H1 (cell line): ENCODE data around the gene ELOVL2. TPM values are rescaled to one million over a fixed set of nuclear protein-coding genes. Genes with fewer than 3 reads are reported as not detected.

ENCODE experiments used
- CTCF ChIA-PET: fragments of 300-600 bp; sonication (Branson Sonifier 250); formaldehyde crosslinking; loops from one replicate; lab custom pipeline; 2021; ENCODE audit not compliant: partially characterized antibody; lab: Charles Lee
- POLR2A ChIA-PET: fragments of 300-600 bp; sonication (Branson Sonifier 250); formaldehyde crosslinking; loops from one replicate; lab custom pipeline; 2021; ENCODE audit warnings: inconsistent platforms; ENCODE audit not compliant: partially characterized antibody; lab: Charles Lee
- DNase-seq, 2 experiments: peaks; one replicate each; pipeline versions ENCODE4 v3.0.0 to v3.0.0-alpha.2; 2010 to 2022; ENCODE audit warnings: low spot score in 2 of 2, low read depth in 1 of 2, mixed read lengths in 1 of 2
- FAIRE-seq: peaks from 2 replicates; lab custom pipeline; 2011; peaks lifted over from hg19 to GRCh38; lab: Jason Lieb, UNC
- H2AFZ ChIP-seq: 2 replicates; pipeline ENCODE4 v1.8.1; 2012; ENCODE audit warnings: low read length, inconsistent platforms
- H2AK5ac ChIP-seq: 2 replicates; pipeline ENCODE4 v1.6.1; 2013; ENCODE audit warnings: low read depth, low read length
- H2BK120ac ChIP-seq: replicated peaks from 2 replicates; pipeline ENCODE3; 2013; ENCODE audit warnings: low read depth, low read length, inconsistent platforms
- H2BK12ac ChIP-seq: 2 replicates; pipeline ENCODE4 v1.6.1; 2013; ENCODE audit warnings: low read depth, low read length
- H2BK15ac ChIP-seq: 2 replicates; pipeline ENCODE4 v1.6.1; 2013; ENCODE audit warnings: low read length
- H2BK20ac ChIP-seq: 2 replicates; pipeline ENCODE4 v1.6.1; 2013; ENCODE audit warnings: low read length
- H2BK5ac ChIP-seq: 2 replicates; pipeline ENCODE4 v1.6.1; 2013; ENCODE audit warnings: low read depth, low read length
- H3K14ac ChIP-seq: 2 replicates; pipeline ENCODE4 v1.6.1; 2013; ENCODE audit warnings: inconsistent platforms; ENCODE audit not compliant: insufficient read length
- H3K18ac ChIP-seq: 2 replicates; pipeline ENCODE4 v1.6.1; 2013; ENCODE audit warnings: low read length; ENCODE audit errors: extremely low read depth
- H3K23ac ChIP-seq: 2 replicates; pipeline ENCODE4 v1.6.1; 2013; ENCODE audit warnings: inconsistent platforms; ENCODE audit not compliant: insufficient read length
- H3K23me2 ChIP-seq: 2 replicates; pipeline ENCODE4 v1.6.1; 2013; ENCODE audit warnings: low read depth, low read length
- H3K27ac ChIP-seq: 2 replicates; pipeline ENCODE4 v1.6.1; 2011; ENCODE audit warnings: low read depth, low read length, inconsistent platforms
- H3K27me3 ChIP-seq, 4 experiments: replicated peaks in 1 of 4; 1 replicate in 1 of 4; 2 replicates in 3 of 4; pipeline versions ENCODE4 v1.6.1 to v1.8.1; 2011 to 2013; ENCODE audit warnings: low read length in 3 of 4, mild to moderate bottlenecking in 3 of 4, inconsistent platforms in 2 of 4, mixed read lengths in 2 of 4, moderate library complexity in 1 of 4; ENCODE audit not compliant: control insufficient read depth in 3 of 4, insufficient read depth in 3 of 4; ENCODE audit errors: extremely low read depth in 1 of 4
- H3K36me3 ChIP-seq, 4 experiments: 2 replicates each; pipeline versions ENCODE4 v1.6.1 to v1.8.1; 2011 to 2013; ENCODE audit warnings: mild to moderate bottlenecking in 4 of 4, low read length in 3 of 4, moderate library complexity in 2 of 4, control low read depth in 1 of 4, inconsistent platforms in 1 of 4; ENCODE audit not compliant: insufficient read depth in 4 of 4, control insufficient read depth in 2 of 4
- H3K4ac ChIP-seq: replicated peaks from 2 replicates; pipeline ENCODE3; 2013; ENCODE audit warnings: low read length, low read depth, mixed read lengths, inconsistent platforms; ENCODE audit not compliant: insufficient read length
- H3K4me1 ChIP-seq, 4 experiments: replicated peaks in 1 of 4; 1 replicate in 1 of 4; 2 replicates in 3 of 4; pipeline versions ENCODE4 v1.6.1 to v1.8.1; 2011 to 2013; ENCODE audit warnings: low read length in 3 of 4, inconsistent platforms in 2 of 4, mixed read lengths in 1 of 4; ENCODE audit not compliant: insufficient read depth in 4 of 4, control insufficient read depth in 3 of 4
- H3K4me2 ChIP-seq, 2 experiments: 2 replicates each; pipeline versions ENCODE4 v1.6.1 to v1.8.1; 2011 to 2013; ENCODE audit warnings: low read depth in 2 of 2, low read length in 2 of 2, control low read depth in 1 of 2, inconsistent platforms in 1 of 2, mild to moderate bottlenecking in 1 of 2; ENCODE audit not compliant: insufficient read depth in 1 of 2
- H3K4me3 ChIP-seq, 4 experiments: fragments of 200-600, 300-600 bp in 1 of 4; sonication (generic), shearing (Covaris generic), sonication (Bioruptor Twin) in 1 of 4; 2 replicates each; pipeline versions ENCODE4 v1.5.1 to v1.8.1; 2011 to 2016; ENCODE audit warnings: low read length in 4 of 4, low read depth in 3 of 4, control low read depth in 2 of 4, inconsistent platforms in 2 of 4, mild to moderate bottlenecking in 2 of 4, mixed read lengths in 1 of 4, moderate library complexity in 1 of 4; ENCODE audit not compliant: insufficient read depth in 2 of 4; ENCODE audit errors: extremely low read depth in 1 of 4
- H3K56ac ChIP-seq: replicated peaks from 2 replicates; pipeline ENCODE3; 2013; ENCODE audit warnings: low read depth, mild to moderate bottlenecking, mixed read lengths, low read length, inconsistent platforms; ENCODE audit not compliant: insufficient read length
- H3K79me1 ChIP-seq: 2 replicates; pipeline ENCODE4 v1.6.1; 2013; ENCODE audit warnings: low read depth, low read length, control low read depth
- H3K79me2 ChIP-seq, 2 experiments: 2 replicates each; pipeline versions ENCODE4 v1.6.1 to v1.8.1; 2012 to 2013; ENCODE audit warnings: low read length in 2 of 2, mild to moderate bottlenecking in 2 of 2, inconsistent platforms in 1 of 2; ENCODE audit not compliant: insufficient read depth in 2 of 2, control insufficient read depth in 1 of 2
- H3K9ac ChIP-seq, 4 experiments: replicated peaks in 1 of 4; 1 replicate in 1 of 4; 2 replicates in 3 of 4; pipeline versions ENCODE4 v1.6.1 to v1.8.1; 2011 to 2013; ENCODE audit warnings: low read depth in 3 of 4, low read length in 3 of 4, control low read depth in 2 of 4, mild to moderate bottlenecking in 2 of 4, moderate library complexity in 2 of 4, inconsistent platforms in 1 of 4; ENCODE audit errors: extremely low read depth in 1 of 4
- H3K9me3 ChIP-seq, 2 experiments: 2 replicates each; pipeline versions ENCODE4 v1.6.1 to v1.8.1; 2012 to 2013; ENCODE audit warnings: mild to moderate bottlenecking in 2 of 2, moderate library complexity in 2 of 2, control low read depth in 1 of 2, inconsistent platforms in 1 of 2, low read depth in 1 of 2, low read length in 1 of 2, mixed read lengths in 1 of 2; ENCODE audit not compliant: insufficient read depth in 2 of 2
- H4K20me1 ChIP-seq, 2 experiments: replicated peaks in 1 of 2; 2 replicates each; pipeline versions ENCODE3 to v1.8.1; 2011 to 2013; ENCODE audit warnings: inconsistent platforms in 2 of 2, low read length in 2 of 2, mild to moderate bottlenecking in 1 of 2; ENCODE audit not compliant: insufficient read depth in 2 of 2, control insufficient read depth in 1 of 2
- H4K5ac ChIP-seq: 2 replicates; pipeline ENCODE4 v1.6.1; 2013; ENCODE audit warnings: low read length, low read depth, mixed read lengths, inconsistent platforms; ENCODE audit not compliant: insufficient read length
- H4K8ac ChIP-seq: 2 replicates; pipeline ENCODE4 v1.8.0; 2013; ENCODE audit warnings: mild to moderate bottlenecking, moderate library complexity, low read length, inconsistent platforms; ENCODE audit not compliant: insufficient read depth; ENCODE audit errors: extremely low read depth
- H4K91ac ChIP-seq: replicated peaks from 2 replicates; pipeline ENCODE3; 2013; ENCODE audit warnings: low read length, mixed read lengths, inconsistent platforms; ENCODE audit not compliant: insufficient read length
- ASH2L ChIP-seq: fragments of 200-600, 300-600 bp; sonication (generic); IDR thresholded peaks from one replicate; pipeline ENCODE4 v1.7.1; 2017; ENCODE audit warnings: low read length
- BRCA1 ChIP-seq: IDR thresholded peaks from 2 replicates; pipeline ENCODE4 v1.6.1; 2012; ENCODE audit warnings: low read depth, low read length, improper control_type of control experiment
- CHD1 ChIP-seq: IDR thresholded peaks from 2 replicates; pipeline ENCODE4 v1.6.1; 2012; ENCODE audit warnings: low read depth, low read length, improper control_type of control experiment
- CREB1 ChIP-seq: IDR thresholded peaks from 2 replicates; pipeline ENCODE4 v1.6.1; 2012; ENCODE audit warnings: inconsistent platforms
- RAD21 ChIP-seq, 2 experiments: IDR thresholded peaks in 1 of 2; conservative IDR thresholded peaks in 1 of 2; 2 replicates each; pipeline ENCODE4 v1.6.1; 2011; ENCODE audit warnings: low read depth in 2 of 2, low read length in 2 of 2, improper control_type of control experiment in 1 of 2, inconsistent platforms in 1 of 2, mild to moderate bottlenecking in 1 of 2, moderate library complexity in 1 of 2
- SP4 ChIP-seq: IDR thresholded peaks from 2 replicates; pipeline ENCODE4 v1.6.1; 2012; ENCODE audit warnings: low read length, inconsistent platforms
- SRF ChIP-seq: IDR thresholded peaks from 2 replicates; pipeline ENCODE4 v1.6.1; 2011; ENCODE audit warnings: mild to moderate bottlenecking, low read depth, low read length, moderate library complexity
- TAF7 ChIP-seq: optimal IDR thresholded peaks from 2 replicates; pipeline ENCODE3; 2011; ENCODE audit warnings: low read depth, mild to moderate bottlenecking, inconsistent platforms, low read length, moderate library complexity, borderline replicate concordance
- WGBS, 2 experiments: shearing (Covaris generic) in 1 of 2; methylation state at CpG; one replicate each; pipeline versions ENCODE4 v1.1.6 to v1.1.7; 2013 to 2015; ENCODE audit warnings: low lambda C conversion rate in 2 of 2, mixed read lengths in 2 of 2, inconsistent platforms in 1 of 2, low coverage in 1 of 2, missing lambda C conversion rate in 1 of 2; ENCODE audit not compliant: insufficient replicate concordance in 2 of 2, insufficient coverage in 1 of 2, insufficient read length in 1 of 2; ENCODE audit errors: extremely low coverage in 1 of 2, missing lambda C conversion rate in 1 of 2; 5-methylcytosine and 5-hydroxymethylcytosine counted together
- polyA plus RNA-seq, 7 experiments: library from polyadenylated mRNA; depleted of rRNA in 3 of 7; stranded (reverse) in 5 of 7; unstranded in 2 of 7; fragments of >200 nt in 5 of 7; fragments of 200-250 nt in 2 of 7; gene quantifications; 1 replicate in 5 of 7; 2 replicates in 1 of 7; 4 replicates in 1 of 7; pipeline versions ENCODE4 v1.2.1 to v1.2.3, GENCODE V29; 2011 to 2013; ENCODE audit warnings: missing spikeins in 2 of 7, mixed read lengths in 2 of 7
- total RNA-seq: library from RNA; stranded (reverse); fragmentation: NEBNext Ultra II Directional; extraction: Animal tissue kit (Norgen Biotek cat#: 25700); gene quantifications from 2 replicates; pipeline ENCODE4 v1.2.1, GENCODE V29; 2021
- TF ChIP-seq, protein P1 (sequence below): IDR thresholded peaks from 2 replicates; pipeline ENCODE4 v1.6.1; 2011; ENCODE audit warnings: low read length, improper control_type of control experiment

Gene ELOVL2
- total and polyA plus RNA-seq, 2 of the 8 experiments (the other 6 are each of a cell fraction or from before 2014, with no cell fraction given) = 0.42 to 0.89 TPM

- Histone ChIP-seq H3K9me3 (no peaks in the 10 kb centered on the region), H4K20me1 (no peaks in the 10 kb centered on the region), H4K8ac (no peak overlapping the region), H3K27ac (no peak overlapping the region), H2BK20ac (no peak overlapping the region), H3K79me2 (no peaks in the 10 kb centered on the region), H3K56ac (no peak overlapping the region), H2BK5ac (no peak overlapping the region), H3K4ac (no peak overlapping the region), H3K36me3 (no peaks in the 10 kb centered on the region), H3K23me2 (no peaks in the 10 kb centered on the region), H3K4me2 (no peak overlapping the region), H2BK120ac (no peak overlapping the region), H3K4me3 (no peak overlapping the region), H2BK12ac (no peak overlapping the region), H4K5ac (no peak overlapping the region), H3K27me3 (no peaks in the 10 kb centered on the region; a peak in 1 of 7 replicates), H3K9ac (no peak overlapping the region), H3K4me1 (peaks cover 0 to 3% (median 1%) of the 10 kb centered on the region in 4 experiments; a peak in 4 of 7 replicates), H2AFZ (no peak overlapping the region), H4K91ac (no peak overlapping the region), H2BK15ac (no peak overlapping the region), H2AK5ac (no peak overlapping the region), H3K14ac (no peak overlapping the region), H3K18ac (no peak overlapping the region), H3K23ac (no peak overlapping the region), H3K79me1 (no peaks in the 10 kb centered on the region)
- ChIA-PET POLR2A (no interaction called here), CTCF (interaction anchor here (0.7 to 4.2 kb wide), 11 partner anchors 9 to 555 kb away, joined by 3 to 25 read pairs (median 4); no protein-coding TSS in a partner anchor)
- FAIRE-seq (no peak), DNase-seq (no peak)
- TF ChIP-seq BRCA1 (no peak), SRF (no peak), ASH2L (no peak), TAF7 (no peak), CREB1 (no peak), RAD21 (IDR thresholded peaks at IDR 0.05 in 1 of 2, conservative IDR thresholded peaks at IDR 0.05 in 1 of 2; ENCODE audit: low read depth in 2 of 2, low read length in 2 of 2) (no peak), SP4 (no peak), CHD1 (no peak)
- TF ChIP-seq, protein P1, sequence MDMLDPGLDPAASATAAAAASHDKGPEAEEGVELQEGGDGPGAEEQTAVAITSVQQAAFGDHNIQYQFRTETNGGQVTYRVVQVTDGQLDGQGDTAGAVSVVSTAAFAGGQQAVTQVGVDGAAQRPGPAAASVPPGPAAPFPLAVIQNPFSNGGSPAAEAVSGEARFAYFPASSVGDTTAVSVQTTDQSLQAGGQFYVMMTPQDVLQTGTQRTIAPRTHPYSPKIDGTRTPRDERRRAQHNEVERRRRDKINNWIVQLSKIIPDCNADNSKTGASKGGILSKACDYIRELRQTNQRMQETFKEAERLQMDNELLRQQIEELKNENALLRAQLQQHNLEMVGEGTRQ = no peak
- WGBS, 2 experiments = 83% methylated on average over 2 of the region's 2 CpGs; no CpG with 5 or more reads in 1 of the 2 experiments
Measured at GRCh38 chr6:11021003-11021402, 23.1 kb downstream of the ELOVL2 start.
